Measurements from ENCODE around the gene FGFBP2.

The FGFBP2 gene

DNA sequence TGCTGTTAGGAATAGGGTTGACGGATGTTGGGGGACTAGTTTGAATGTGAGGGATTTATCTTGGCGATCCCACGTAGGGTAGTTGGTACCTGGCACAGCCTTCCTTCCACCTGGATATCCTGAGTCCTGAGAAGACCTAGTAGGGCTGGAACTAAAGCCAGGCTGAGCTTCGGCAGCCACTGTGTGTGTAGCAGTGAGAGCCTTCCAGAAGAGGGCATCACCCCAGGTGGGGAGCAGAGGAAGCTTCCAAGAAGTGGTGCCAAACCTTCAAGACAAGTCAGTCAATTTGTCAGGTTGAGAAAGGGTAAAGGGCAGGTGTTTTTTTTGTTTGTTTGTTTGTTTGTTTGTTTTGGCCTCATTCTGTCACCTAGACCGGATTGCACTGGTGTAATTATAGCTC, 1.2 kb upstream of the FGFBP2 start:
- Histone ChIP-seq H3K4me3 (ENCODE audit: low read length) (no peak overlapping the region), H3K27ac (ENCODE audit: low read length) (no peak overlapping the region), H3K27me3 (ENCODE audit: insufficient read depth, low read length) (no peaks in the 10 kb centered on the region), H3K36me3 (ENCODE audit: insufficient read depth, low read depth, low read length) (peaks cover 15% of the 10 kb centered on the region), H3K9ac (ENCODE audit: low read depth, low read length) (no peak overlapping the region), H3K9me3 (ENCODE audit: insufficient read depth, low read depth, low read length) (0 out of 2 replicates have a peak, but pooled peaks cover 7% of the 10 kb centered on the region), H3K4me1 (ENCODE audit: insufficient read depth, low read length) (peaks cover 4% of the 10 kb centered on the region; the same call in 1 of the 2 replicates)

DNA sequence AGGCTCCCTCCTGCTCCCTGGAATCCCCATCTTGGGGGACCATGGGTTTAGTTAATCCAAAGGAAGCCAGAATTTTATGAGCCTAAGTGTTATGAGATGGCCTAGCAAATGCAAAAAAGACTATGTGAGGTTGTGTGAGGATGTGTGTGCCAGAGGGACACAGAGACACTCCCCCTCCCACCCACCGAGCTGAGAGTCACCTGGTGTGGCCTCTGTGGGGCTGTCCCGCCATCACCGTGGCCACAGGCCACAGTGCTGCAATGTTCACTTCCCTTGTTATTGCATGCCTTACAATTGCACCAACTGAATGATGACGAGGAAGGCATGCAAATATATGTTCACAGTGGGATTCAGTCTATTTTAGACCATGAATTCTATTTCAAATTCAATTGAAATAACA, 601 bp upstream of the FGFBP2 start:
- no peaks in the 10 kb centered on the region for H3K27me3 ChIP-seq (ENCODE audit: insufficient read depth, low read length)
- H3K9me3 ChIP-seq (ENCODE audit: insufficient read depth, low read depth, low read length), result 0 out of 2 replicates have a peak, but pooled peaks cover 7% of the 10 kb centered on the region
- no peak overlapping the region for H3K9ac ChIP-seq (ENCODE audit: low read depth, low read length)
- H3K4me1 ChIP-seq (ENCODE audit: insufficient read depth, low read length), result peaks cover 4% of the 10 kb centered on the region; the same call in 1 of the 2 replicates
- H3K36me3 ChIP-seq (ENCODE audit: insufficient read depth, low read depth, low read length), result peaks cover 9% of the 10 kb centered on the region
- no peak overlapping the region for H3K27ac ChIP-seq (ENCODE audit: low read length)
- H3K4me3 ChIP-seq (ENCODE audit: low read length), result no peak overlapping the region

DNA sequence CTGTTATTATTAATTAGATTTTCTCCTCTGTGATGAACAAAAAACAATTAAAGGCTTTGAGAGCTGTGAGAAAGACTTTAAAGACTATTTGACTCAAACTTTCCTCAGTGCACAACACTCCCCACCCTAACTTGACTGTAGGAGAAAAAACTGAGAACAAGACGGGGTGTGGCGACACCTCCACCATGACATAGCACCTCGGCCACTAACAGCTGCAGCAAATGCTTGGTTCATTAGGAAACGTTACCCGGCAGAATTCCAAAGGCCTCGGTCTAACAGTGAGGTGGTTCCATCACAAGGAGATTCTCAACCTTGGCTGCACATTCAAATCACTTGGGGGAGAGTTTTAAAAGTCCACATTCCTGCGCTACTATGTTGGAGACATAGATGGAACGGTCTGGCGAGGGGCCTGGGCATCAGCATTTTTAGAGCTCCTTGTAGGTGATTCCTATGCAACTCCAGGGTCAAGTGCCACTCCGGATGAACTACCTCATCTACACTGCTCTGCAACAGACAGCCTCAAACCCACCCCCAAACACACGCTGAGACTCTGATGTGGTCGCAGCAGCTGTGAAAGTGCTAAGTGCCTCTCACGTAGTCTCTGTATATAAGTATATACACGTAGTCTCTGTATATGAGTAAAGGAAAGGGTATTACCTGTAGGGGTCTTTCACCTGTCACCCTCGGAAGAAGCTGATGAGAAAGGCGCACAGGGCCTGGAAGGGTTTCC, 1.0 kb downstream of the FGFBP2 start:
- H3K27me3 ChIP-seq (ENCODE audit: insufficient read depth, low read length), result no peaks in the 10 kb centered on the region
- H3K4me1 ChIP-seq (ENCODE audit: insufficient read depth, low read length), result peaks cover 7% of the 10 kb centered on the region; the same call in 1 of the 2 replicates
- H3K36me3 ChIP-seq (ENCODE audit: insufficient read depth, low read depth, low read length), result no peaks in the 10 kb centered on the region
- H3K9ac ChIP-seq (ENCODE audit: low read depth, low read length), result no peak overlapping the region
- no peak overlapping the region for H3K27ac ChIP-seq (ENCODE audit: low read length)
- H3K9me3 ChIP-seq (ENCODE audit: insufficient read depth, low read depth, low read length), result 0 out of 2 replicates have a peak, but pooled peaks cover 7% of the 10 kb centered on the region
- no peak overlapping the region for H3K4me3 ChIP-seq (ENCODE audit: low read length)

DNA sequence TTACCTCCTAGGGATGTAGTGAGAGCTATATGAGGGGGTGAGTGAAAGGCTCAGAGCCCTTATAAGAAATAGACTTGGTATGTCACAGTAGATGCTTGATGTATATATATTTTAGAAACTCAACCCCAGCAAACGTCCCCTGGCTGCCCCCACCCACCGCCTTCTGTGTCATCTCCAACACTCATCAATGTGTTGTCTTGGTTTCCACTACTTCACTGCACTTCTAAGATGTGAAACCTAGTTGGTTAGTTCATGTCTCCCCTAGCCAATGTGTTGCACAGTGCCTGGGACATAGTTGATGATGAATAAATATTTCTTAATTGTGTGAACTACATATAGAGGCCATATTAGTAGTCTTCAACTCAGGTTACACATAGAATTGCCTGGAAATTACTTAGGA, 4.4 kb downstream of the FGFBP2 start:
- H3K4me1 ChIP-seq (ENCODE audit: insufficient read depth, low read length), result peaks cover 7% of the 10 kb centered on the region; the same call in 1 of the 2 replicates
- H3K36me3 ChIP-seq (ENCODE audit: insufficient read depth, low read depth, low read length), result no peaks in the 10 kb centered on the region
- H3K27ac ChIP-seq (ENCODE audit: low read length), result no peak overlapping the region
- H3K9me3 ChIP-seq (ENCODE audit: insufficient read depth, low read depth, low read length), result peaks cover 11% of the 10 kb centered on the region
- H3K27me3 ChIP-seq (ENCODE audit: insufficient read depth, low read length), result no peaks in the 10 kb centered on the region
- H3K9ac ChIP-seq (ENCODE audit: low read depth, low read length), result no peak overlapping the region
- H3K4me3 ChIP-seq (ENCODE audit: low read length), result no peak overlapping the region

DNA sequence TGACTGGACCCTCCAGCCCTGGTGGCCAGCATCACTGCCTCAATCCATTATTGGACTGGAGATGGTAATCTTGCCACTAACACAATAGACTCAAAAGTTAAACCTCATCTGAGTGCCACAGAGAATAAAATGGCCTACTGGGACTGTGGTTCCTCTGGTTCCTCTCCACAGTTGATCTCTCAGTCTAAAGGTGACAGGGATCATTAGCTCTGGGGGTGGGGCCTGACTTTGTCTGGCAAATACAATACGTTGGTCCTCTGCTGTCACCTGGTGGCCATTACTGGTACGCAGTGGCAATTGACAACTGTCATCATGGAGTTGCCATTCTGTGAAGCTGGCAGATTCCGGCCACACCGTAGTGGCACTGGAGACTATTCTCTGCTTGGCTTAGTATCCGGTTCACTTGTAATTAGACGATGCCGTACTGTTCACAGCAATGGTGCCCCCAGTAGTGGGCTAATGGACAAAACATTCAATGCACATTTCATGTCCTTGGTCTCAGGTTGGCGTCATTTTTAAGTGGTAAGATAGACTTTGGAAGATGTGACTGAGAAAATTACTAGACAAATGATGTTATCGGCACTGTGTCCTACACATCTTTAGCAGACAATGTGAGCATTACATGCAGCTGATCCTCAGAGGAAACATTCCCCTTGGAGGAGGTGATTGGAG, 6.7 kb downstream of the FGFBP2 start:
- Histone ChIP-seq H3K4me1 (ENCODE audit: insufficient read depth, low read length) (0 out of 2 replicates have a peak, but pooled peaks cover 3% of the 10 kb centered on the region), H3K9me3 (ENCODE audit: insufficient read depth, low read depth, low read length) (peaks cover 11% of the 10 kb centered on the region), H3K27me3 (ENCODE audit: insufficient read depth, low read length) (no peaks in the 10 kb centered on the region), H3K9ac (ENCODE audit: low read depth, low read length) (no peak overlapping the region), H3K4me3 (ENCODE audit: low read length) (no peak overlapping the region), H3K27ac (ENCODE audit: low read length) (no peak overlapping the region), H3K36me3 (ENCODE audit: insufficient read depth, low read depth, low read length) (no peaks in the 10 kb centered on the region)

DNA sequence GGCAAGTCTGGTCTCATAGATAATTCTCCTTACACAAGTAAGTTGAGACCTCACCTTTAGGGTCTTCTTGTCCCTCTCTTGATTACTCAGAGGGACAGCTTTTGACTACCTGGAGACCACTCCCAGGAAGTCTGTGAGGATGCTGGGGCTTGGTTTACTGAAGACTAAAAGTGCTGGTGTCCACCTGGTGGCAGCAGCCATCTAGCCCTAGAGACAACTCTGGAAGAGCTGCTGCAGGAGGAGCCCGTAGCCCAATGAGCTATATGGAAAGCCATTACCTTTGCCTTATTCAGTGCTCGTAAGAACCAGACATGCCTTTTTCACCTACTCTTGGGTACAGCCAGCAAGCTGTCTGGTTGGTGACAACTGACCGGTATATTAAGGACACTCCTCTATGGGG, 7.3 kb downstream of the FGFBP2 start:
- Histone ChIP-seq H3K9ac (ENCODE audit: low read depth, low read length) (no peak overlapping the region), H3K36me3 (ENCODE audit: insufficient read depth, low read depth, low read length) (no peaks in the 10 kb centered on the region), H3K27me3 (ENCODE audit: insufficient read depth, low read length) (no peaks in the 10 kb centered on the region), H3K4me3 (ENCODE audit: low read length) (no peak overlapping the region), H3K9me3 (ENCODE audit: insufficient read depth, low read depth, low read length) (peaks cover 11% of the 10 kb centered on the region), H3K27ac (ENCODE audit: low read length) (no peak overlapping the region), H3K4me1 (ENCODE audit: insufficient read depth, low read length) (0 out of 2 replicates have a peak, but pooled peaks cover 3% of the 10 kb centered on the region)

DNA sequence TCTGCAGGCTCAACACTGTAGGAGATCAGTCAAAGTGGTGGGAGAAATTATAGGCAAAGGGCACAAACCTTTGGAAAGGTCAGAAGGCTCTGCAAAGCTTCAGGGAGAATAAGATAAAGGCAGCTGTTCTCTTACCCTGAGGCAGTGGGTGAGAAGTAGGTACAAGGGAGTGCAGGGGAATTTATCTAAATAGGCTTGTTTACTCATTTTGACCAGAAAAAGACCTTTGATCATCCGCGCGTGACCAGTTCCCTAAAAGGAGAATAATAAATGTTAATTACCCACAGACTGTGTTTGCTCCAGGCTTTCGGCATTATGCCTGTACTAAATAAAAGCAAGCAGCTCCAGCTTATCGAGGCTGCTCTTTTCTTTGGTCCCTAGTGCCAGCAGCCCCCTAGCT, 9.3 kb downstream of the FGFBP2 start:
- Histone ChIP-seq H3K4me3 (ENCODE audit: low read length) (no peak overlapping the region), H3K9ac (ENCODE audit: low read depth, low read length) (no peak overlapping the region), H3K27ac (ENCODE audit: low read length) (no peak overlapping the region), H3K4me1 (ENCODE audit: insufficient read depth, low read length) (0 out of 2 replicates have a peak, but pooled peaks cover 3% of the 10 kb centered on the region), H3K9me3 (ENCODE audit: insufficient read depth, low read depth, low read length) (peaks cover 11% of the 10 kb centered on the region), H3K27me3 (ENCODE audit: insufficient read depth, low read length) (no peaks in the 10 kb centered on the region), H3K36me3 (ENCODE audit: insufficient read depth, low read depth, low read length) (no peaks in the 10 kb centered on the region)

DNA sequence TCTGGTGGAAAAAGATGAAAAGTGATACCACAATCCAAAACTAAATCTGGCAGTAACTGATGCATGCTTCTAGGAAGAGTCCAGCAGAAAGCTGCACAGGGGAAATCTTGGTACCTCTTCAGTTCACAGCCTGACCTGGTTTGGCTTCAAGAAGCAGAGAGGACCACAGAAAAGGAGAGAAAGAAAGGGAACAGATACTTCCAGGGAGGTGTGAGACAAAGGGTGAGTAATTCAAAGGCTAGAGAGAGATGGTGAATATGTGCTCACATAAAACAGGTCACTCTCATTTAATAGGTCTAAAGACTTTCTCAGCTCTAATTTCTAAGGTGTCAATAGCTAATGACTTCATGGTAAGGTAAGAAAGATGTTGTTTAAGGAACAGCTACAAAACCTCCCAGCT, 11.2 kb downstream of the FGFBP2 start:
- Histone ChIP-seq H3K27ac (ENCODE audit: low read length) (no peak overlapping the region), H3K9me3 (ENCODE audit: insufficient read depth, low read depth, low read length) (peaks cover 11% of the 10 kb centered on the region), H3K9ac (ENCODE audit: low read depth, low read length) (no peak overlapping the region), H3K4me1 (ENCODE audit: insufficient read depth, low read length) (no peaks in the 10 kb centered on the region), H3K4me3 (ENCODE audit: low read length) (no peak overlapping the region), H3K27me3 (ENCODE audit: insufficient read depth, low read length) (no peaks in the 10 kb centered on the region), H3K36me3 (ENCODE audit: insufficient read depth, low read depth, low read length) (no peaks in the 10 kb centered on the region)

DNA sequence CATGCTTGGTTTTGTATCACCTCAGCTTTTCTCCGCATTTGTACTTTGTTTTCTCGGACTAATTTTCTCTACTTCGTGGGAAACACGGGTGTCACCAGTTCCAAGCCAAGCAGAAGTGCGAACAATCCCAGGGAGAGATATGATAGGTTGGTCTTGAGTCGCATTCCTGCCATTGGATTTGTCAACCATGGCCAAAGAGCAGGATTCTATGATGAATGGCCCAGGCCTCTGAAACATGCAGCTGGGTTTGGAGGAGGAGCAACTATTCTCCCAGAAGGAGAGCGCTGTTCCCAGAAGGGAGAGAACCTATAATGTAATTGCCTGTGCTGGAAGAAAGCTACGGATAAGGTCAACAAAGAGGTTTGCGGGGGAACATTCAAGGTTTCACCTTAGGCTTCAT, 14.1 kb downstream of the FGFBP2 start:
- Histone ChIP-seq H3K4me1 (ENCODE audit: insufficient read depth, low read length) (no peaks in the 10 kb centered on the region), H3K36me3 (ENCODE audit: insufficient read depth, low read depth, low read length) (no peaks in the 10 kb centered on the region), H3K9me3 (ENCODE audit: insufficient read depth, low read depth, low read length) (no peaks in the 10 kb centered on the region), H3K27me3 (ENCODE audit: insufficient read depth, low read length) (no peaks in the 10 kb centered on the region), H3K4me3 (ENCODE audit: low read length) (no peak overlapping the region), H3K9ac (ENCODE audit: low read depth, low read length) (no peak overlapping the region), H3K27ac (ENCODE audit: low read length) (no peak overlapping the region)

DNA sequence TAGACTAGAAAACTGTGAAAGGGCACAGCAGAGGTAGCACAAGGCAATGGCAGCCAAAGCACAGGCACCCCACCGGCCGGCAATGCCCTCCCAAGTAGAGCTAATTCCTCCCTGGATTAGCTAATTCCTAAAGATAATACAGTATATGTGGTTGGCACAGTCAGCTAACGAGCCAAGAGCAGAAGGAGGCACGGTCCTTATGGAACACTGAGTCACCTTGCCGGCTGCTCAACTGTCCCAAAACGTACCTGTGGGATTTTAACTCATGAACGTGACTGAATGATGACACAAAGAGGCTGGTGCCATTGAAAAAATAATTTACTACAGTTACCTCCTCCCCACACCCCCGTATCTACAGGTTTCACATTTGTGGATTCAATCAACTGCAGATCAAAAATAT, 15.3 kb downstream of the FGFBP2 start:
- Histone ChIP-seq H3K4me3 (ENCODE audit: low read length) (no peak overlapping the region), H3K27ac (ENCODE audit: low read length) (no peak overlapping the region), H3K36me3 (ENCODE audit: insufficient read depth, low read depth, low read length) (no peaks in the 10 kb centered on the region), H3K9ac (ENCODE audit: low read depth, low read length) (no peak overlapping the region), H3K27me3 (ENCODE audit: insufficient read depth, low read length) (no peaks in the 10 kb centered on the region), H3K4me1 (ENCODE audit: insufficient read depth, low read length) (no peaks in the 10 kb centered on the region), H3K9me3 (ENCODE audit: insufficient read depth, low read depth, low read length) (no peaks in the 10 kb centered on the region)

DNA sequence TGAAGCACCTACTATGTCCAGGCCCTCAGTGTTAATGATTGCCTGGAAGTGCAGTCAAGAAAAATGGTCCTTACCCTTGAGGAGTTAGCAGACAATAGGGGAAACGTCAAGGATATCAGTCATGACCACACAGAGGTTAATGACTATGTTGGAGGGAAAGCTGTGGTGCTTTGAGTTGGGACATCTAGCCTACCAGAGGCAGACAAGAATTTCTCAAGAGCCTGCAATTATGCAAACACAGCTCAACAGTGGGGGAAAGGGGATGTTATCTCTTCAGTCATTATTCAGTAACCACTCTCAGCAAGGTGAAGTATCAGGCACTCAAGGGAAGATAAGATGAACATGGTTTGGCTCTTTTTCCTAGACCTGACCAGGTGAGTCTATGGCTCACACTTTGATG, 17.5 kb downstream of the FGFBP2 start:
- H3K36me3 ChIP-seq (ENCODE audit: insufficient read depth, low read depth, low read length), result no peaks in the 10 kb centered on the region
- no peak overlapping the region for H3K4me3 ChIP-seq (ENCODE audit: low read length)
- no peaks in the 10 kb centered on the region for H3K4me1 ChIP-seq (ENCODE audit: insufficient read depth, low read length)
- no peaks in the 10 kb centered on the region for H3K9me3 ChIP-seq (ENCODE audit: insufficient read depth, low read depth, low read length)
- no peak overlapping the region for H3K9ac ChIP-seq (ENCODE audit: low read depth, low read length)
- H3K27me3 ChIP-seq (ENCODE audit: insufficient read depth, low read length), result no peaks in the 10 kb centered on the region
- no peak overlapping the region for H3K27ac ChIP-seq (ENCODE audit: low read length)

DNA sequence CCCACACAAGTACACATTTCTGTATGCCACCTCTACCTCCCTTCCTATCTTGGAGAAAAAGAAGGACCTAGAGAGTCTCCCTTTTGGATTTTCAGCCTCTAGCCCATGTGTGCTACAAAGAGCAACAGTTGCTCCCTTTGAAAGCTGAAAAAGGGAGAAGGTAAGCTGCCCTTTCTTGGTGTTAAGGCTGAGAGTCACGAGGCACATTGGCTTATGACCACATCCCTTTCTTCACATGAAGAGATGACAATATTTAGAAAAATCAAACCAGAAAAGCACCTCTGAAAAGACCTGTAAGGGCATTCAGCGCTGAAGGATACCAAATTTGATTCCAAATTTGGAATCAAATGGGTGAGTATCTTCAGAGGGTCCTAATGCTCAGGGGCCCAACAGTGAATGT, 18.1 kb downstream of the FGFBP2 start:
- no peak overlapping the region for H3K4me3 ChIP-seq (ENCODE audit: low read length)
- no peaks in the 10 kb centered on the region for H3K9me3 ChIP-seq (ENCODE audit: insufficient read depth, low read depth, low read length)
- H3K9ac ChIP-seq (ENCODE audit: low read depth, low read length), result no peak overlapping the region
- no peaks in the 10 kb centered on the region for H3K36me3 ChIP-seq (ENCODE audit: insufficient read depth, low read depth, low read length)
- H3K27ac ChIP-seq (ENCODE audit: low read length), result no peak overlapping the region
- no peaks in the 10 kb centered on the region for H3K4me1 ChIP-seq (ENCODE audit: insufficient read depth, low read length)
- no peaks in the 10 kb centered on the region for H3K27me3 ChIP-seq (ENCODE audit: insufficient read depth, low read length)
